ENCODE results near the gene NOL6.

DNA sequence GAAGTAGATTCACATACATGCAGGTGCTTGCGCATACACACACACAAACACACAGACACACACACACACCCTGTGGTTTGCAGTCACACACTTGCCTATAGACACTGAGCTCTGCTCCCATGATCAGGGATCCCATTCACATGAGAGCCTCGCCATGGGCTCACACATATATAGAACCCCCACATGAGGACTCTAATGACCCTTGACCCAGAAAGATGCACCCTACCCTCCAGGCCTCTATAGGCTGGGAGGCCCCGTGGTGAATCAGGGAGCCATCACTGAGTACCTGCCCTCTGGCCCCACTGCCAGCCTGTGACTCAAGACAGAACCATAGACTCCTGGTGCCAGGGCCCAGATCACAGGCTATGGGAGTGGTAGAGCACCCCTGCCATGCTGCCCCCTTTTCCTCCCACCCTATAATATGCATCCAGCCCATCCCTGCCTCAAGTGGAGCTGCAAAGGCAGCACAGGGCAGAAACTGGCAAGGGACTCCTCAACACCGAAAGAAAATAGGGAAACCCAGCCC lies 23.0 kb downstream of the NOL6 start:
- TF ChIP-seq, protein P1, sequence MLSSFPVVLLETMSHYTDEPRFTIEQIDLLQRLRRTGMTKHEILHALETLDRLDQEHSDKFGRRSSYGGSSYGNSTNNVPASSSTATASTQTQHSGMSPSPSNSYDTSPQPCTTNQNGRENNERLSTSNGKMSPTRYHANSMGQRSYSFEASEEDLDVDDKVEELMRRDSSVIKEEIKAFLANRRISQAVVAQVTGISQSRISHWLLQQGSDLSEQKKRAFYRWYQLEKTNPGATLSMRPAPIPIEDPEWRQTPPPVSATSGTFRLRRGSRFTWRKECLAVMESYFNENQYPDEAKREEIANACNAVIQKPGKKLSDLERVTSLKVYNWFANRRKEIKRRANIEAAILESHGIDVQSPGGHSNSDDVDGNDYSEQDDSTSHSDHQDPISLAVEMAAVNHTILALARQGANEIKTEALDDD (IDR thresholded peaks at IDR 0.05): no peak
- TF ChIP-seq ZNF311 (CRISPR knock-in tag; IDR thresholded peaks at IDR 0.05) (no peak), ELF4 (CRISPR knock-in tag; IDR thresholded peaks at IDR 0.05) (no peak), ZNF431 (CRISPR knock-in tag; IDR thresholded peaks at IDR 0.05) (no peak), ZNF121 (CRISPR knock-in tag; conservative IDR thresholded peaks at IDR 0.05) (no peak), CCAR2 (IDR thresholded peaks at IDR 0.05; ENCODE audit: low read depth, low read length) (no peak)
- TF ChIP-seq, protein P2, sequence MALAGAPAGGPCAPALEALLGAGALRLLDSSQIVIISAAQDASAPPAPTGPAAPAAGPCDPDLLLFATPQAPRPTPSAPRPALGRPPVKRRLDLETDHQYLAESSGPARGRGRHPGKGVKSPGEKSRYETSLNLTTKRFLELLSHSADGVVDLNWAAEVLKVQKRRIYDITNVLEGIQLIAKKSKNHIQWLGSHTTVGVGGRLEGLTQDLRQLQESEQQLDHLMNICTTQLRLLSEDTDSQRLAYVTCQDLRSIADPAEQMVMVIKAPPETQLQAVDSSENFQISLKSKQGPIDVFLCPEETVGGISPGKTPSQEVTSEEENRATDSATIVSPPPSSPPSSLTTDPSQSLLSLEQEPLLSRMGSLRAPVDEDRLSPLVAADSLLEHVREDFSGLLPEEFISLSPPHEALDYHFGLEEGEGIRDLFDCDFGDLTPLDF (CRISPR knock-in tag; IDR thresholded peaks at IDR 0.05): no peak
